ENCODE data around the gene GIT1. TPM values are rescaled to one million over a fixed set of nuclear protein-coding genes. Genes with fewer than 3 reads are reported as not detected.

GIT1 gene
- total RNA-seq, 1 donor from 2014 or later, result 53.1 TPM

DNA sequence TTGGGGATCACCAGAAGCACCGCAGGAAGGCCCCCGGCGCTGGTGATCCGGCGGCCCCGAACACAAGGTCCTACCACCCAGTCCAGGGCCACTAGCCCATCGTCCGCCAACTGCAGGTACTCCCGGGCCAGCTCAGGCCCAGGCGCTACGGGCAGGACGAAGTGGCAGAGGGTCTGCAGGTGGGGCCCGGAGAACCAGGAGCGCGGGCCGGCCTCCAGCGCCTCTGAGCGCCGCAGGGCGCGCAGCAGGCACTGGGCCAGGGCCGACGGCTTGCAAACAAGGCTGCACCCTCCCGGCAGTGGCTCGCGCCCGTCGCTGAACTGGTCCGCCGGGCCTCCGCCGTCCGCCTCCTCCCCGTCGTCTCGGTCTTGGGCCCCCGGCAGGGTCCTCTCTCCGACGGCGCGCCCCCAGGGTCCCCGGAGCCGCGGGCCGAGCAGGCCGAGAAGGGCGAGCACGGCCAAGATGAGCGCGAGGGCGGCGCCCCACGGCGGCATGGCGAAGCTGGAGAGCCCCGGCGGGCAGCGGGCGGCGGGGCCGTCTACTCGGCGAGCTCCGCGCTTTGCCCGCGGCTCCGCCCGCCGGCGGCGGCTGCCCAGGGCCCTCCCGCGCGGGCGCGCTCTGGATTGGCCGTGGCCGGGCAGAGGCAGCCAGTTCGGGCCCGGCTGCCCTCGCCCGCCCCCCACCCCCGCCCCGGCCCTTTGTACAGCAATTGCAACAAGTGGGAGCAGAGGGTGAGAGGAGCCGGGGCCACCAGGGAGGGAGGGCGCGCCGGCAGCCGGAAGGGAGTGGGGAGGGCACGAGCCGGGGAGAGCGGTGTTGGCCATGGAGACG, 22.8 kb downstream of the GIT1 start, which contains the start of gene ABHD15:
TSS of gene ABHD15 (minus strand) at position 565 of the 831 bp plus-strand sequence. CDS start at position 494, 71 bp downstream.
- Histone ChIP-seq H3K9me3 (no peaks in the 10 kb centered on the region), H3K36me3 (peaks cover 18% of the 10 kb centered on the region), H3K4me1 (peaks cover 54% of the 10 kb centered on the region), H3K27me3 (ENCODE audit: low read depth) (no peaks in the 10 kb centered on the region), H3K4me3 (peak within 1 kb of the TSS; percentile 81), H3K27ac (peak within 1 kb of the TSS; percentile 87)
- intact Hi-C loops (cut with DNase I), result no loop called here
- TF ChIP-seq, protein P1, sequence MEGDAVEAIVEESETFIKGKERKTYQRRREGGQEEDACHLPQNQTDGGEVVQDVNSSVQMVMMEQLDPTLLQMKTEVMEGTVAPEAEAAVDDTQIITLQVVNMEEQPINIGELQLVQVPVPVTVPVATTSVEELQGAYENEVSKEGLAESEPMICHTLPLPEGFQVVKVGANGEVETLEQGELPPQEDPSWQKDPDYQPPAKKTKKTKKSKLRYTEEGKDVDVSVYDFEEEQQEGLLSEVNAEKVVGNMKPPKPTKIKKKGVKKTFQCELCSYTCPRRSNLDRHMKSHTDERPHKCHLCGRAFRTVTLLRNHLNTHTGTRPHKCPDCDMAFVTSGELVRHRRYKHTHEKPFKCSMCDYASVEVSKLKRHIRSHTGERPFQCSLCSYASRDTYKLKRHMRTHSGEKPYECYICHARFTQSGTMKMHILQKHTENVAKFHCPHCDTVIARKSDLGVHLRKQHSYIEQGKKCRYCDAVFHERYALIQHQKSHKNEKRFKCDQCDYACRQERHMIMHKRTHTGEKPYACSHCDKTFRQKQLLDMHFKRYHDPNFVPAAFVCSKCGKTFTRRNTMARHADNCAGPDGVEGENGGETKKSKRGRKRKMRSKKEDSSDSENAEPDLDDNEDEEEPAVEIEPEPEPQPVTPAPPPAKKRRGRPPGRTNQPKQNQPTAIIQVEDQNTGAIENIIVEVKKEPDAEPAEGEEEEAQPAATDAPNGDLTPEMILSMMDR (IDR thresholded peaks at IDR 0.05), result peak; percentile 9
- ATAC-seq, result peak; percentile 77 to 81
- peak; percentile 87 for DNase-seq

DNA sequence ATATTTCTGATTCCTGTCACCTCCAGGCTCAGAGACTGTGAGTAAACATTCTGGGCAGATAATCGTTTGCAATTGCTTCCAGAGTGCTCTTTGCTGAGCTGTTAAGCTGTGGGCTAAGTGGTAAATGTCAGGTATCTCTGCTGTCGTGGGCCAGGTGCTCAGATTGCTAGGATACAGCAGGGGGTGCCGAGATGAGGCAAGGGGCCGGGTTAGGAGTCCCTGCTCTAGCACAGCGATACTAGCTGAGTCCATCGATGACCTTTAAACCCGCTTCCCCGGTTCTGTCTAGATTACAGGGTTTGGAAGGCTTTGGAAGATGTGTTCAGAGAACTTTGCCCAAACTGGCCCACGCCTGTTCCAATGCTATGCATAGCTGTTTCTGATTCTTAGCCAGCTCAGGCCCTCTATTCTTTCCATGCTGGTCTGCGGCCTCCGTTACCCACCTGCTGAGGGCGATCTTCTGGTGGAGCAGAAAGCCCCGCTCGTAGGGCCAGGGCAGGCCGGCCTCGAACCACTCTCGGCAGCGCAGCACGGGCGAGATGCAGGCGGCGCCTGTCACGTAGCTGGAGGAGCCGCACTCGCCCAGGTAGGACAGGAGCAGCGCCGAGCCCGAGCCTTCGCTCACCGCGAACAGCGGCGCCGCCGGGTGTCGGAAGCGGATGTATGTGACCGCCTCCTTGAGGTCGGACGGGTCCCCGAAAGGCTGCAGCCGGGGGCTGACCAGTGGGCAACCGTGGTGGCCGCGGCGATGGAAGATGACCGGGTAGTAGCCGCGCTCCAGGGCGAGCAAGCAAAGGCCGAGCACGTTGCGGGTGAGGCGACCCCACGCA, 23.6 kb downstream of the GIT1 start:
- H3K4me3 ChIP-seq, result peak overlapping the region; percentile 81
- no peaks in the 10 kb centered on the region for H3K9me3 ChIP-seq
- H3K27me3 ChIP-seq (ENCODE audit: low read depth), result no peaks in the 10 kb centered on the region
- ATAC-seq, result peak; percentile 29 to 34
- TF ChIP-seq, protein P1 (IDR thresholded peaks at IDR 0.05), result no peak
- DNase-seq, result peak; percentile 74
- intact Hi-C loops (cut with DNase I), result no loop called here
- peak overlapping the region; percentile 87 for H3K27ac ChIP-seq
- H3K4me1 ChIP-seq, result peaks cover 63% of the 10 kb centered on the region
- peaks cover 16% of the 10 kb centered on the region for H3K36me3 ChIP-seq

DNA sequence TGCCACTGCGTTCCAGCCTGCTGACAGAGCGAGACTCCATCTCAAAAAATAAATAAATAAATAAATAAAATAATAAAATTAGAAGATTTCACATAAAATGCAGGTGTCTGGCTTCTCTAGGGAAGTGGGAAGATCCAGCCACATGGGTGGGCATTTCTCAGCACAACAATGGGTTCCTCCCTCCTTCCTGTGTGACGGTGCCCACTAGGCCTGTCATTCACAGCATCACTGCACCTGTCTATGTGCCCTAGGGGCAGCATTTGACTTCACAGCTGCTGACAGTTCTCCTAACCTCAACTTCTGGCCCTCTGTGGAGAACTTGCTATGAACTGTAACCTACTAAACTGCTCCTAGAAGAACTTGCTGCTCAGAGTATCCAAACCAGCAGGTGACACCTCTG, 25.6 kb downstream of the GIT1 start:
- TF ChIP-seq, protein P1 (IDR thresholded peaks at IDR 0.05), result no peak
- no peak overlapping the region for H3K4me3 ChIP-seq
- H3K9me3 ChIP-seq, result no peaks in the 10 kb centered on the region
- no peak overlapping the region for H3K27ac ChIP-seq
- H3K27me3 ChIP-seq (ENCODE audit: low read depth), result no peaks in the 10 kb centered on the region
- intact Hi-C loops (cut with DNase I), result no loop called here
- ATAC-seq (no peak), DNase-seq (no peak)
- H3K36me3 ChIP-seq, result peaks cover 16% of the 10 kb centered on the region
- H3K4me1 ChIP-seq, result peaks cover 65% of the 10 kb centered on the region

DNA sequence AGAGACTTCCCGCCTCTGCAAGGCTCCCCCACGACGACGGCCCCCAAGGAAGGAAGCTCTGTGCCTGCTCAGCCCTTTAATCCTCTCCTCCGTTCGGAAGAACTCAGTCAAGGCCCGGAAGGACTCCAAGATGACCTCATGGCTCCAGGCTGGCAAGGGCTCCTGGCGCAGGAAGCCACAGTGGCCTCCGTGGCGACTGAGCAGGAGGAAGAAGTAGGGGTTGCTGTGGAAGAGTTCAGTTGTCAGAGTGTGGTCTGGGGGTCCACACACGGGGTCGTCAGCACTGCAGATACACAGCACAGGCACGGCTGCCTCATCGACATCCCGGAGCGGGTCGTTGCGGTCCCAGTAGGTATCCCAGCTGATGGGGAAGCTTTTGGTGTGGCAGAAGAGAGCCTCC, 26.8 kb downstream of the GIT1 start:
- TF ChIP-seq, protein P1 (IDR thresholded peaks at IDR 0.05), result no peak
- peaks cover 65% of the 10 kb centered on the region for H3K4me1 ChIP-seq
- no peaks in the 10 kb centered on the region for H3K27me3 ChIP-seq (ENCODE audit: low read depth)
- DNase-seq (no peak), ATAC-seq (no peak)
- H3K27ac ChIP-seq, result no peak overlapping the region
- H3K9me3 ChIP-seq, result no peaks in the 10 kb centered on the region
- peaks cover 16% of the 10 kb centered on the region for H3K36me3 ChIP-seq
- H3K4me3 ChIP-seq, result no peak overlapping the region
- intact Hi-C loops (cut with DNase I), result no loop called here

Data from lower lobe of right lung (tissue), 2 donors.